Brain pericyte (primary cell): ENCODE data around the gene PAQR8.

Experiments
- DNase-seq: peaks from one replicate; pipeline ENCODE4 v3.0.0-alpha.2; 2012; ENCODE audit warnings: low read depth, low spot score

The PAQR8 gene

DNA sequence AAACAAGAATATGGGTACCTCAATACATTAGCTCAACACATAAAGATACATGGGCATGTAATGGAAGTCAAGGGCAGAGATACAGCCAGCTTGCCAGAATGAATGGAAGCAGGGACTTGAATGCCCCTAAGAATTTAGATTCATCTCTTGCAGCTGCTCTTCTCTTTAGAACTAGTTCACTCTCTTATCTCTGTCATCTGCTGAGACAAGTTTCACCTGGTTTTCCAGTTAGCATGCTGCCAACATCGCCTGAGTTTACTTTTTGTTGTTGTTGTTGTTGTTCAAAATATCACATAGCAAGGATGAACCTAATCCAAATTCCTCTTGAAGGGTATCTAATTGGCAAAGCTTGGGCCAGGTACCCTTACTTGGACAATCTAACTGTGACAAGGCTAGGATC lies 14.1 kb upstream of the PAQR8 start:
- no peak for DNase-seq

DNA sequence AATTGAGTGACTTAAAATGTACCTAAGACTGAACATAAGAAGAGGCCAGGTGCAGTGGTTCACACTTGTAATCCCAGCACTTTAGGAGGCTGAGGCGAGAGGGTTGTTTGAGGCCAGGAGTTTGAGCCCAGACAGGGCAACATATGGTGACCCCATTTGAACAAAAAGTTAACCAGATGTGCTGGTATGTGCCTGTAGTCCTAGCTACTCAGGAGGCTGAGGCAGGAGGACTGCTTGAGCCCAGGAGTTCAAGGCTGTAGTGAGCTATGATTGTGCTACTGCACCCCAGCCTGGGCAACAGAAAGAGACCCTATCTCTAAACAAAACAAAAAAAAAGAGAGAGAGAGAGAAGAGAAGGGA lies 10.1 kb upstream of the PAQR8 start:
- DNase-seq: no peak

DNA sequence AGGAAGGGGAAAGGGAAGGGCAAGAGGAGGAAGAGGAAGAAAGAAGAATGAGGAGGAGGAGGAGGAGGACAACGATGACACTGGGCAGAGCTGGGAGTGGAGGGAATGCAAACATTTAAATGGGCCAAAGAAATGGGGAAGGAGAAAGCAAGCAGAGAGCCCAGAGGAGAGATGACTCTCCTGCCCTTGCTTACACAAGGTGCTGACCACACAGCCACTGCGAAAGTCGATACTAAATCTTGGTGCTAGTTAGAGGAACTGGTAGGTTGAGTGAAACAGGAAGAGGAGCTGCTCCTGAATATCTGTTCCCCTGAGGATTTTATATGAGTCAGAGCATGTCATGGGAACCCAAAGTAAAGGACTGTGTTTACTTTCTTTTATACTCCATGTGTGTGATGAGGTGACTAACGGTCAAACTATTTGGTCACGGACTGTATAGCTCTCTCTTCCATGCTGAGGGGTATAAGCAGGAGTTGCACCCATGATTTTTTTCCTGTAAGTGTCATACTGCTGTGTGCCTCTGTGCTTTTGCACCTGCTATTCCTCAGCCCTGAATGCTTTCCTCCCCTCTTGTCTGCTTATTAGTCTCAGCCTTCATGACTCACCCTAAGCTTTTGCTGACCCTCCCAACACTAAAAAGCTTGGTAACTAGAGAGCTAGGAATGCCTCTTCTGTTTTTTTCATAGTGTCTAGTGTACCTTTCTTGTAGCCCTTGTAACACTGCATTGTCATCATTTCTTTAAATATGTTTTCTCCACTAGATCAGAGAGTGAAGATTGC lies 9.5 kb upstream of the PAQR8 start:
- peak; percentile 79 for DNase-seq

- DNase-seq: no peak
These were observed 5.9 kb upstream of the PAQR8 start for GRCh38 chr6:52356017-52356416.

DNA sequence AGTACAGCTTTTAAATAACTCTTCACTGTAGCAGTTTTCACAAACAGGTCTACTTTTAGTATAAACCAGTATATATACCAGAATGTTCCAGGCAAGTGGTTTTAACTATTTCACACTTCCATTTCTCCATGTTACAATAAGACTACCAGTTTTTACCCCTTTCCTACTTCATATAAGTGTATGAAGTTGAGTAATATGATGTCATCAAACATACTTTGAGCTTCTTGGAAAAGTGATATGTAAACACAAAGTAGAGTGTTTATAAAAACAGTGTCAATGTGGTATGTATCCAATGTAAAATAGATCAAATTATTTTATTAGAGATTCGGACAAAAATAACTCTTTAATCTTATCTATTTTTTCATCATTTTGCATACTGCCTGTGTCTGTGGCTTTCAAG lies 2.5 kb upstream of the PAQR8 start:
- DNase-seq: no peak

GRCh38 chr6:52360028-52360427 lies 1.9 kb upstream of the PAQR8 start:
- no peak for DNase-seq

- DNase-seq: no peak
These were observed 1.1 kb upstream of the PAQR8 start for GRCh38 chr6:52360601-52361413.

- DNase-seq: no peak
These were observed 472 bp upstream of the PAQR8 start for GRCh38 chr6:52361414-52361944.

DNA sequence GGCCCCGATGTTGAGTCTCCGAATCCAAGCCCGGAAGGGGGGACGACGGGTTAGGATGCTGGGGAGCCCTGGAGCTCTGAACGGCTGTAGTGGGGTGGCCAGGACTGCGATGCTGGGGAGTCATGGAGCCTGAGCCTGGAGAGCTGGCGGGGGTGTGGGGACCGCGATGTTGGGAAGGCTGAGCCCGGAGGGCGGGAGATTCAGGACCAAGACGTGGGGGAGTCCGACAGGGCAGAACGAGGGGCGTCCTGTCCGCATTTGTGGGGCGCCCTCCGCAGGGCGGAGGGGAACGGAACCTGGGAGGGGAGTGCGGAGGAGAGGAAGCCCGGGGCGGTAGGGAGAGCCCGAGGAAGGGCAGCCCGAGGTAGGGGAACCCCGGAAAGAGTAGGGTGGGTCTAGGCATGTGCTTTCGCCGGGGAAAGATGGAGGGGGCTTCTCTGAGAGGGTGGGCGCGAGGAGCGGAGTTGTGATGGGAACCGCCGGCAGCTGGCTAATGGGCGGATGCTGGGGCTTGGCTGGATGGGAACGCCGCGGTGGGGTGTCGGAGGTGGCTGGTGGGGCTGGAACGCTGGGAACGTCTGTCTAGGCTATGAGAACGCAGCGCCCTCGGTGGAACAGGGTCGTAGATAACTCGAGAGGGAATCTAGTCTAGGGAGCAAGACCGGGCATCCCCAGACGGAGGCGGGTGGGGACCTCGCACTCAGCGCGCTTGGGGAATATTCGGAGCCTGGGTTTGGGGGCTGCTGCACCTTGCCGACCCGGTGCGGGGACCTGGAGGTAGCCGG lies 684 bp downstream of the PAQR8 start:
- no peak for DNase-seq

DNA sequence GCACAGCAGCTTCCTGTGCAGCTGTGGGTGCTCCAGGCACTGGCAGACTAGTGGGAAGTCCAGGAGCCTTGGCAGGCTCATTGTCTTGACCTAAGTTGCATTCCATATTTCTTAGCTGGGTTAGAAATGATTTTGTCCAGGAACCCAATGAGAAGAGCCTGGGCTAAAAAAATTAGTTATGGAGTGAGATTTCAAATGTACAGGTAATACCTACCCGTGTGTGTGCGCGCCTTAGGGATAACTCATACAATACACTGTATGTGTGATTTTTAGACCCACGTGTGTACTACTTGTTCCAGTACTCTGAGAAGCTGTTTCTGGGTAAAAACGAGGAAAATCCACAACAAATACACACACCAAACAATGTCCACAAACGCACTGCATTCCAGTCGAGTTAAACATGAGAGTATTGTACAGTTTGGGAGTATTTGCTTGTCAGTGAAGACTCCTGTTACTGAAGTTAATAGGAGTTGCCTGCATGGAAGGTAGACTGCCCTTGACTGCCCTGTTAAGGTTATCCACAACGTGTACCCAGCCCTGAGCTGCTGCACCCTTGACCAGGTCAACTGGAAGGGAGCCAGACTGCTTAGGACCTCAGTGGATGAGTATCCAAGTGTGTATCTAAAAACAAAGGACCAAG lies 1.4 kb downstream of the PAQR8 start:
- DNase-seq: no peak

DNA sequence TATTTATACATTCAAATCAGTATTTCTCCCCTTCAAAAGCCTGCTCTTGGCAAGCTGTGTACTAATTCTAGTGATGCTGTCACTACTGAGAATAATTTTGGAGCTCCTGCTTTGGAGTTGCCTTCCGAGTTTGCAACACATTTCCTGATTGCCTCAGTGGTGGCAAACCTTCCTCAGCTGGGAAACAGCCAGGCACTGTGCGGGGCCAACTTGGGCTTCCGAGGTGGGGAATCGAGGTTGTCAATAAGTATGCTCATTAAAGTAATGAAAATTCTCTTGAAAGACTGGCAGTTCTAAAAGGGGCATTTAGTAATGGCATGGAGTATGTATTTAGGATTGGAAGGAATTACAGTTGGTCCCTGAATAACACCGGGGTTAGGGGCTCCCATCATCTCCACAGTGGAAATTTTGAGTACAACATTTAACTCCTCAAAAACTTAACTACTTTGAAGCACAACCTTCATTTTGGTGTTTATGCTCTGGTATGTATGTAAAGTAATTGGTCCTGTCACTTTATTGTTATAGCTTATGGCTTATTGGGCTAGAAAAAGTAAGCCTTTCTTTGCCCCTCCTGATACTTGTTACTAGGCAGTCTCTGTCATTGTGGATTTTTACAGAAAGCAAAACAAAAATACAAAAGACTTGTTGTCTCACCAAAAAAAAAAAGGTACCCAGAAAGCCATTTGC lies 2.7 kb downstream of the PAQR8 start:
- DNase-seq: no peak

DNA sequence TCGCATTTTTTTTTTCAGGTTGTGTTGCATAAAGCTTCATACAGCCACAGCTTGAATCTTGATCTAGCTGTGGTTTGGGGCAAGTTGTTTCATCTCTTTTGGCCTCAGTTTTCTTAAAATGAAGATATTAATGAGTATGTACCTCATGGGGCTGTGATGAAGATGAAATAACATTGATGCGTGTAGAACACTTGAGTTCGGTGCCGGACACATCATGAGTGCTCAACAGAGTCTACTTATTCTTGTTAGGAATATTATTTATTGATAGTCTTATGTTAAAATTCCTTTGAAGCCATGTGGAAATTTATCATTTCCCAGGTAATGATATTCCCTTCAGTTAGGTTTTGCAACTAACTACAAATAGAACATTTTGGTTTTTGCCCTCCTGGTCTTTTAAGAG lies 3.4 kb downstream of the PAQR8 start:
- no peak for DNase-seq

GRCh38 chr6:52365866-52366540 lies 4.1 kb downstream of the PAQR8 start:
- no peak for DNase-seq

- no peak for DNase-seq
These were observed 6.1 kb downstream of the PAQR8 start for GRCh38 chr6:52368002-52368401.

DNA sequence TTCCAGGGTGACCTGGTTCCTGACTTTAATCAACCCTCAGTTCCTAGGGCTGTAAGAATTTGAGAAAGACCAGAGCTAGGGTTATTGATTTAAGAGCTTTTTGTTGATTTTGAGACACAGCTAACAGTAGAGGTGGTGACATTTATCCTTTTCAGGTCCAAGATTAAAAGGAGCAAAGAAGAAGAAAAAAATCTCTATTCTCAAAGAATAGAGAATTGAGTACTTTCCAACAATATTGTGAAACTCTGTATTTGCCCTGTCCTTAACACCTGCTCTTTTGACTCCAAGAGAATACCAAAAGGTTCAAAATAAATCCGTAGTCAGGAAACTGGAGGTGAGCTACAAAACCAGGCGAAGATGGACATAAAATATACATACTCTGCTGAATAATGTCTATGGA lies 7.3 kb downstream of the PAQR8 start:
- no peak for DNase-seq

DNA sequence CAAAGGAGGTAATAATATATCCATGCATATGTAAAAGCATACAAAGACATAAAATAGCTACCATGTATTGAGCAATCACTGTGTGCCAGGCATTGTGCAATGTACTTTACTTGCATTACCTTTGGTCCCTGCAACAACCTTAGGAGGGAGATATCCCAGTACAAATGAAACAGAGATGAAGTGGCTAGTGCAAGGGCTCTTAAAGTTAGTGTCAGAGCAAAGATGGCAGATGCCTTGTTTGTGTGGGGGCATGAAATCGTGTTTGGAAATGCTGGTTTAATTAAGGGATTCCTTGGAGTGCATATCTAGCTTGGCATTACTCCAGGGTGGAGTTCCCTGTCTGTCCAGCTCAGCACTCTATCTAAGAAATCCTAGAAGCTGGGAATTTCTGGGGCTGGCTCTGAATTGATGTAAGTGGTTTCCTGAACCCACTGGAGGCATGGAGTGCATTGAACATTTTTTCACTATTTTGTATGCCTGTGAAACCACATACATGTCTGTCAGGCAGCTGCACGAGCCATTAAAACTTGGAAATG lies 9.8 kb downstream of the PAQR8 start:
- no peak for DNase-seq

DNA sequence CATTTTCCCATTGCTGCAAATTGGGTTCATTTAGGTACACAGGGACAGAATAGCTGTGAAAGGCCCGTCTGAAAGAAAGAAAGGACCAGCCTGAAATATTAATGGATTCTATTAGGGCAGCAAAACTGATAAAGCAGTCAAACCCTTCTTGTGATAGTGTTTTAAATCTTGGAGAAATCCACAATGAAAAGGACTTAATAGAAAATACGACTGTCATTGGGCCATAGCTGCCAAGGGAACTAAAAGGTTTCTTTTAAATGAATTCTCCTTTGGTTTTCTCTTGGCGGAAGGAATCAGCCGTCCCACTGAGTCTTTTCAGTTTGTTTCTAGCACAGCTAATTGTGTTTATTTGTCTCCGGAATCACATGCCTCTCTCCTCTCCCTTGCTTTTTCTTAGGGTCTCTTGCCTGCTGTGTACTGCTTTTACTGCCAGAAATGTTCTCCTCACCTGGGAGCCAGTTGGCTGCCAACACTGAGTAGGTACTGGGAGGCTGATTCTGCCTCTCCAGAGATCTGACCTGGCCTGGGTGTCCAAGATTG lies 11.3 kb downstream of the PAQR8 start:
- DNase-seq: no peak

DNA sequence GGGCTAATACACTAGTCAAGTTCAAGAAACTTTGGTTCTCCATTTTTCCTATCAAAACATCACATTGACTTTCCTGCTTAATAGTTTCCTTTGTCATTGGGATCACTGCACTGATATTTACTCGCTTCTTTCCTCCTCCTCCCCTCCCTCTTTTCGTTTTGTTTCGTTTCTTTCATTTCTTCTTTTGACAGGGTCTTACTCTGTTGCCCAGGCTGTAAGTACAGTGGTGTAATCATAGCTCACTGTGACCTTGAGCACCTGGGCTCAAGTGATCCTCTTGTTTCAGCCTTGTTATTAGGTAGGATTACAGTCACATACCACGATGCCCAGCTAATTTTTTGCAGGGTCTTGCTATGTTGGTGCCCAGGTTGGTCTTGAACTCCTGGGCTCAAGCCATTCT lies 12.3 kb downstream of the PAQR8 start:
- DNase-seq: no peak

- no peak for DNase-seq
These were observed 14.0 kb downstream of the PAQR8 start for GRCh38 chr6:52375780-52376556.
